Naive thymus-derived CD4-positive, alpha-beta T cell (primary cell): ENCODE measurements around the gene RNF207. TPM values are rescaled to one million over a fixed set of nuclear protein-coding genes. Genes with fewer than 3 reads are reported as not detected.
A peak's percentile ranks its signal among the peaks of the same experiment; 100 is the strongest.

Experiments used
- ATAC-seq: fragments of 150-1000 bp; cut with Tn5 transposase; 2 replicates; pipeline ENCODE4 v1.10.0; 2021; ENCODE audit warnings: mild to moderate bottlenecking, moderate library complexity
- CTCF ChIA-PET: fragments of 350-600 bp; sonication (Branson Sonifier 250); formaldehyde crosslinking; loops from one replicate; lab custom pipeline; 2021; ENCODE audit warnings: antibody characterized with exemption; lab: Charles Lee
- POLR2A ChIA-PET: fragments of 350-600 bp; sonication (Branson Sonifier 250); formaldehyde crosslinking; loops from one replicate; lab custom pipeline; 2021; ENCODE audit warnings: antibody characterized with exemption, inconsistent platforms; lab: Charles Lee
- DNase-seq, 9 donors: peaks; one replicate each; pipeline versions ENCODE4 v3.0.0 to v3.0.0-alpha.2; 2020 to 2022; ENCODE audit warnings: mixed read lengths in 1 of 9
- H3K27ac ChIP-seq: one replicate; pipeline ENCODE4 v1.7.0; 2013; ENCODE audit warnings: mild to moderate bottlenecking, low read depth, low read length, moderate library complexity
- H3K27me3 ChIP-seq, 2 donors: one replicate each; pipeline ENCODE4 v1.7.0; 2013; ENCODE audit warnings: low read length in 2 of 2, mild to moderate bottlenecking in 2 of 2, moderate library complexity in 2 of 2; ENCODE audit not compliant: control insufficient read depth in 2 of 2, insufficient read depth in 2 of 2
- H3K36me3 ChIP-seq, 3 experiments: 1 replicate in 2 of 3; 2 replicates in 1 of 3; pipeline ENCODE4 v1.7.0; 2013; ENCODE audit warnings: low read length in 3 of 3, mild to moderate bottlenecking in 3 of 3, moderate library complexity in 1 of 3; ENCODE audit not compliant: insufficient read depth in 3 of 3, control insufficient read depth in 2 of 3
- H3K4me1 ChIP-seq, 2 donors: one replicate each; pipeline ENCODE4 v1.7.0; 2013; ENCODE audit warnings: low read length in 2 of 2, mild to moderate bottlenecking in 2 of 2, moderate library complexity in 1 of 2; ENCODE audit not compliant: control insufficient read depth in 2 of 2, insufficient read depth in 2 of 2
- H3K4me3 ChIP-seq: 2 replicates; pipeline ENCODE4 v1.7.0; 2013; ENCODE audit warnings: mild to moderate bottlenecking, low read length
- H3K9me3 ChIP-seq, 3 experiments: 1 replicate in 2 of 3; 2 replicates in 1 of 3; pipeline ENCODE4 v1.7.0; 2013; ENCODE audit warnings: low read length in 3 of 3; ENCODE audit not compliant: control insufficient read depth in 2 of 3
- H3K27ac Mint-ChIP-seq, 9 donors: one replicate each; pipeline ENCODE4 v1.8.0; 2020 to 2022; ENCODE audit warnings: mixed read lengths in 9 of 9, mild to moderate bottlenecking in 8 of 9, moderate library complexity in 5 of 9, inconsistent platforms in 2 of 9
- H3K27me3 Mint-ChIP-seq, 5 donors: one replicate each; pipeline ENCODE4 v1.8.0; 2021 to 2022; ENCODE audit warnings: mixed read lengths in 5 of 5, mild to moderate bottlenecking in 1 of 5
- H3K36me3 Mint-ChIP-seq, 5 donors: one replicate each; pipeline ENCODE4 v1.8.0; 2020 to 2022; ENCODE audit warnings: mixed read lengths in 5 of 5, mild to moderate bottlenecking in 3 of 5, inconsistent platforms in 1 of 5
- H3K4me1 Mint-ChIP-seq, 7 donors: one replicate each; pipeline ENCODE4 v1.8.0; 2020 to 2022; ENCODE audit warnings: mixed read lengths in 7 of 7, mild to moderate bottlenecking in 3 of 7, inconsistent platforms in 1 of 7
- H3K4me3 Mint-ChIP-seq, 10 donors: one replicate each; pipeline ENCODE4 v1.8.0; 2020 to 2022; ENCODE audit warnings: mild to moderate bottlenecking in 10 of 10, mixed read lengths in 10 of 10, moderate library complexity in 6 of 10, inconsistent platforms in 2 of 10
- H3K9me3 Mint-ChIP-seq, 11 donors: one replicate each; pipeline ENCODE4 v1.8.0; 2020 to 2022; ENCODE audit warnings: mixed read lengths in 11 of 11, mild to moderate bottlenecking in 4 of 11, inconsistent platforms in 1 of 11, moderate library complexity in 1 of 11
- intact Hi-C, 2 donors: fragments of 100-400 bp; cut with micrococcal nuclease; formaldehyde crosslinking; loops; one replicate each; pipeline ENCODE4 v1.15.1; 2023
- polyA plus RNA-seq, 2 donors: library from polyadenylated mRNA; unstranded; fragments of 300-500 nt; fragmentation: Illumina TruSeq; gene quantifications; one replicate each; pipeline ENCODE4 v1.2.3, GENCODE V29; 2021
- total RNA-seq, 6 experiments: library from RNA in 5 of 6; stranded (reverse) in 5 of 6; gene quantifications; 1 replicate in 5 of 6; 2 replicates in 1 of 6; pipeline ENCODE4 v1.2.3 and lab custom pipeline; 2021 to 2026

RNF207 gene
- total and polyA plus RNA-seq, 7 experiments from 2014 or later, result 0.09 to 83.6 (median 0.81) TPM

DNA sequence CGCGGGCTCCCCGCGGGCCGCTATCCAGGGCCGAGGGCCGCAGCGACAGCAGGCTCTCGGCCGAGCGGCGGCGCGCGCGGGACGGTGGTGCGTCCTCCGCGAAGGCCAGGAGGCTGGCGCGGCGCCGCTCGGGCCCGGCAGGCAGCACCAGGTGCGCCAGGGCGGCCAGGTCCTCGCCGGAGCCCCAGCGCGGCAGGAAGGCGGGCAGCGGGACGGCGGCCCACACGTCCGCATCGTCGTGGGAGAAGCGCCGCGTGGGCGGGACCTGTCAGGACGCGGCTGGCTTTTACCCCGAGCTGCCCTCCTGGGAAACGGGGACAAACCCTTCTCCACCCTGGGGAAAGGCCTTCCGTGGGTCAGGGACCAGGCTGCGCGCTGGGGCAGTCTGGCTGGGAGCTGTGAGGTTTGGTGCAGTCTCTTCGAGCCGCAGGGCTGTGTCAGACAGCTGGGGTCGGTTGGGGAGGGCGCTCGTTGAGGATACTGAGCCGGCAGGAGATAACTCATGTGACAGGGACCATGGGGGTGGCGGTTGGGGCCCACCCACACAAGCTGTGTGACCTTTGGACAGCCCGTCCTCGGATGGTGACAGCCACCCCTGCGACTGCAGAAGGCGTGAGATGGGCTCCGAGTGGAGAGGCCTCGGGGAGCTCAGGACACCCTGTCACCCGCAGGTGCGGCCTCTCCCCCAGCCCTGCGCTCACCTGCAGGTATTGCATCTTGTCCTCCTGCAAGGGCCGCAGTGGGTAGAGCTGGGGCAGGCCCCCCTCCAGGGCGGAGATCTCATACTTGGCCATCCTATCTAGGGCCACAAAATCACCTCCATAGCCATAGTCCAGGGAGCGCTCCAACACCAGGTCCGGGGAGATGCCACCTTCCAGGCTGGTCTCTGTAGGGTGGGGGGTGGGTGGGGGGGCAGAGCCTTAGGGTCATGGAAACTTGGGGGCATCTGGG, 44.1 kb downstream of the RNF207 start:
- Histone ChIP-seq H3K4me1 (peaks cover 3 to 13% of the 10 kb centered on the region in 2 donors), H3K27ac (no peak overlapping the region), H3K4me3 (no peak overlapping the region), H3K36me3 (no peaks in the 10 kb centered on the region), H3K27me3 (peaks cover 10 to 23% of the 10 kb centered on the region in 2 donors), H3K9me3 (no peaks in the 10 kb centered on the region)
- H3K27ac Mint-ChIP-seq, result no peak overlapping the region
- peaks cover 22 to 53% (median 26%) of the 10 kb centered on the region in 5 donors for H3K27me3 Mint-ChIP-seq
- H3K4me1 Mint-ChIP-seq, result peaks cover 5 to 13% (median 8%) of the 10 kb centered on the region in 7 donors
- DNase-seq, result no peak
- H3K36me3 Mint-ChIP-seq, result no peaks in the 10 kb centered on the region
- ATAC-seq, result no peak
- H3K9me3 Mint-ChIP-seq, result no peaks in the 10 kb centered on the region
- ChIA-PET CTCF (no interaction called here), POLR2A (no interaction called here)
- intact Hi-C loops, result loop anchor here in 1 of 2 donors (5.0 kb wide), 1 partner anchor 172 kb away; the partner anchor contains the start of gene ESPN
- peak overlapping the region in 3 of 10 donors; percentile 18 to 32 (median 30) for H3K4me3 Mint-ChIP-seq

DNA sequence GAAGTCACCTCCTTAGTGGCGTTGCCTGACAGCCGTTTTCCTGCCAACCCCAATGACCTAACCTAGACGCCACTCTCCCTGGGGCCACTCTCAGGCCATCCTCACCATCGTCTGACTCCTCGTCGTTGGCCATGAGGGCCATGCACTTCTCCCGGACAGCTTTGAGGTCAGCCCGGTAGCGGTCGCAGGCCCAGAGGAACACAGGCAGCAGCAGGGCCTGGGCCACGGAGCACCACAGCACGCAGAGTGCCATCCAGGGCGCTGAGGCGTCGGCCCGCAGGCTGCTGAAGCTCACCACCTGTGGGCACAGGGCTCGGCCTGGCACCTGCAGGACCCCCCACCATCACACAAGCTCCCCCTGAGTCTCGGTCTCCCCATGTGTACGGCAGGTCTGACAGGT, 45.3 kb downstream of the RNF207 start:
- H3K27me3 ChIP-seq, result peaks cover 10 to 16% of the 10 kb centered on the region in 2 donors
- H3K9me3 ChIP-seq, result no peaks in the 10 kb centered on the region
- H3K4me1 ChIP-seq, result peaks cover 3 to 5% of the 10 kb centered on the region in 2 donors
- Mint-ChIP-seq H3K27me3 (peaks cover 22 to 49% (median 25%) of the 10 kb centered on the region in 5 donors), H3K27ac (no peak overlapping the region), H3K9me3 (no peaks in the 10 kb centered on the region), H3K36me3 (no peaks in the 10 kb centered on the region), H3K4me1 (peaks cover 5 to 11% (median 8%) of the 10 kb centered on the region in 7 donors), H3K4me3 (no peak overlapping the region)
- no peak overlapping the region for H3K4me3 ChIP-seq
- ChIA-PET POLR2A (no interaction called here), CTCF (no interaction called here)
- H3K27ac ChIP-seq, result no peak overlapping the region
- intact Hi-C loops, result no loop called here
- DNase-seq (no peak), ATAC-seq (no peak)
- H3K36me3 ChIP-seq, result no peaks in the 10 kb centered on the region

- no peak overlapping the region for H3K27ac ChIP-seq
- CTCF ChIA-PET, result no interaction called here
- ATAC-seq, result no peak
Observed at GRCh38 chr1:6251681-6252373, 45.9 kb downstream of the RNF207 start.

GRCh38 chr1:6252374-6252710, 46.4 kb downstream of the RNF207 start:
- CTCF ChIA-PET, result no interaction called here
- intact Hi-C loops, result no loop called here
- no peaks in the 10 kb centered on the region for H3K4me1 ChIP-seq
- no peak overlapping the region for H3K4me3 ChIP-seq
- Mint-ChIP-seq H3K27me3 (peaks cover 10 to 38% (median 14%) of the 10 kb centered on the region in 5 donors), H3K36me3 (no peaks in the 10 kb centered on the region), H3K9me3 (no peaks in the 10 kb centered on the region), H3K4me3 (no peak overlapping the region), H3K27ac (no peak overlapping the region), H3K4me1 (no peaks in the 10 kb centered on the region)
- DNase-seq (no peak), ATAC-seq (no peak)
- H3K27ac ChIP-seq, result no peak overlapping the region
- peaks cover 5 to 7% of the 10 kb centered on the region in 2 donors for H3K27me3 ChIP-seq
- no peaks in the 10 kb centered on the region for H3K36me3 ChIP-seq
- POLR2A ChIA-PET, result no interaction called here
- no peaks in the 10 kb centered on the region for H3K9me3 ChIP-seq

More at GRCh38 chr1:6251681-6252373, 45.9 kb downstream of the RNF207 start:
- intact Hi-C loops, result no loop called here
- no peaks in the 10 kb centered on the region for H3K9me3 ChIP-seq
- H3K4me3 ChIP-seq, result no peak overlapping the region
- Mint-ChIP-seq H3K36me3 (no peaks in the 10 kb centered on the region), H3K27ac (no peak overlapping the region), H3K4me3 (no peak overlapping the region), H3K27me3 (peaks cover 16 to 43% (median 19%) of the 10 kb centered on the region in 5 donors), H3K9me3 (no peaks in the 10 kb centered on the region), H3K4me1 (peaks cover 0 to 5% (median 3%) of the 10 kb centered on the region in 7 donors)
- DNase-seq, result no peak
- no peaks in the 10 kb centered on the region for H3K36me3 ChIP-seq
- H3K4me1 ChIP-seq, result no peaks in the 10 kb centered on the region
- peaks cover 7 to 10% of the 10 kb centered on the region in 2 donors for H3K27me3 ChIP-seq
- POLR2A ChIA-PET, result no interaction called here

DNA sequence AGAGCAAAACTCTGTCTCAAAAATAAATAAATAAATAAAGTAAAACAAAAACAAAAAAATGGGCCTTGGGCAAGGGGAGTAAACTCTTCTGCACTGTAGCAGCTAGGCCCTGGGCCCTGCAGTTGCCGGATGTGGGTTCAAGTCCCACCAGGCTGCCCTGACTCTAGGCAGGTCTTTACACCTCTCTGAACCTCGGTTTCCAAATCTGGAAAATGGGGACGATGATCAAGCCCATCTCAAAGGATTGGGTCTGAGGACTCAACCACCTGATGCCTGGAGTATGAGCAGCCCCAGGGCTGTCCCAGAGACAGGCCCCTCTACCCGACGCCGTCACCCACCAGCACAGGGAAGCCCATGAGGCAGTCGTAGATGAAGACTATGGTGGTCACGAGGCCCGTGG, 47.5 kb downstream of the RNF207 start:
- CTCF ChIA-PET, result no interaction called here
- POLR2A ChIA-PET, result no interaction called here
- H3K27ac ChIP-seq, result no peak overlapping the region
- H3K27ac Mint-ChIP-seq, result no peak overlapping the region
- H3K9me3 Mint-ChIP-seq, result no peaks in the 10 kb centered on the region
- H3K36me3 ChIP-seq, result no peaks in the 10 kb centered on the region
- intact Hi-C loops, result no loop called here
- no peak overlapping the region for H3K4me3 ChIP-seq
- H3K4me3 Mint-ChIP-seq, result no peak overlapping the region
- H3K27me3 ChIP-seq, result peaks cover 0 to 5% of the 10 kb centered on the region in 2 donors
- no peaks in the 10 kb centered on the region for H3K4me1 Mint-ChIP-seq
- no peaks in the 10 kb centered on the region for H3K9me3 ChIP-seq
- DNase-seq (no peak), ATAC-seq (no peak)
- no peaks in the 10 kb centered on the region for H3K4me1 ChIP-seq
- peaks cover 3 to 30% (median 7%) of the 10 kb centered on the region in 5 donors for H3K27me3 Mint-ChIP-seq
- H3K36me3 Mint-ChIP-seq, result no peaks in the 10 kb centered on the region

DNA sequence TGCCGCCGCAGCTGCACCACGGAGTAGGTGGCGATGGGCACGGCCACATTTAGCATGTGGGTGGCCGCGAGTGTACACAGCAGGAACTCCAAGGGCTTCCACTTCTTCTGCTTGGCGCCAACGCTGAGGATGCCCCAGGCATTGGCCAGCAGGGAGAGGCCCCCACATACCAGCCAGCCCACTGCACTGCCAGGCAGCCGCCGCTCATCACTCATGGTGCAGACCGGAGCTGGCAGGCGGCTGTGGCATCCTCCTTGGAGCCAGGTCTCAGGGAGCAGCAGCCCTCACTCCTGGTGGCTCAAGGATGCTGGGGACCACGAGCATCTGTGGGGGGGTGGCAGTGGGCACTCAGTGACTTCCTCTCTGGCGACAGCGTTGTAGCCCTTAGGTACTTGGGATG, 48.8 kb downstream of the RNF207 start:
- DNase-seq (no peak), ATAC-seq (no peak)
- H3K27me3 ChIP-seq, result no peaks in the 10 kb centered on the region
- H3K27me3 Mint-ChIP-seq, result peaks cover 0 to 38% (median 10%) of the 10 kb centered on the region in 5 donors
- H3K36me3 Mint-ChIP-seq, result no peaks in the 10 kb centered on the region
- ChIA-PET CTCF (no interaction called here), POLR2A (no interaction called here)
- H3K9me3 Mint-ChIP-seq, result peaks cover 0 to 2% (median 0%) of the 10 kb centered on the region in 11 donors
- no peak overlapping the region for H3K4me3 ChIP-seq
- no peak overlapping the region for H3K4me3 Mint-ChIP-seq
- H3K27ac ChIP-seq, result no peak overlapping the region
- peaks cover 0 to 8% (median 0%) of the 10 kb centered on the region in 7 donors for H3K4me1 Mint-ChIP-seq
- intact Hi-C loops, result no loop called here
- H3K9me3 ChIP-seq, result no peaks in the 10 kb centered on the region
- H3K27ac Mint-ChIP-seq, result no peak overlapping the region
- H3K4me1 ChIP-seq, result peaks cover 0 to 2% of the 10 kb centered on the region in 2 donors
- H3K36me3 ChIP-seq, result no peaks in the 10 kb centered on the region
